HepG2 (cell line): Measurements from ENCODE around the gene SNX19. TPM values are rescaled to one million over a fixed set of nuclear protein-coding genes. Genes with fewer than 3 reads are reported as not detected.
"Not testable (repeated sequence)": the region's sequence is repeated elsewhere in the genome, so short reads cannot be mapped to it uniquely, and the experiment has no call there.

Experiments
- ATAC-seq: fragments of 200-7000 bp; cut with Tn5 transposase; 3 replicates; pipeline ENCODE4 v1.9.1; 2020; ENCODE audit warnings: mild to moderate bottlenecking, moderate library complexity
- BruUV-seq: library from RNA; stranded (reverse); fragments of 400-500 nt; replicated peaks from 2 replicates; lab custom pipeline; 2021; lab: Mats Ljungman, UMichigan
- CTCF ChIA-PET: fragments of 300-600 bp; formaldehyde crosslinking; extraction: SDS; loops from one replicate; lab custom pipeline; 2021; ENCODE audit warnings: low total read pairs, inconsistent platforms, low intra/inter-chr PET ratio; lab: Yijun Ruan, JAX
- POLR2A ChIA-PET: fragments of 350-600 bp; sonication (Branson Sonifier 250); formaldehyde crosslinking; loops from one replicate; lab custom pipeline; 2020; ENCODE audit warnings: antibody characterized with exemption, inconsistent platforms; lab: Yijun Ruan, JAX
- DNase-seq: peaks from one replicate; pipeline ENCODE4 v3.0.0-alpha.2; 2015; ENCODE audit warnings: low spot score
- FAIRE-seq: peaks from 3 replicates; lab custom pipeline; 2011; peaks lifted over from hg19 to GRCh38; lab: Jason Lieb, UNC
- H2AFZ ChIP-seq: one replicate; pipeline ENCODE4 v1.6.1; 2011; ENCODE audit warnings: low read length, inconsistent platforms
- H3K27ac ChIP-seq: fragments of 300-600 bp; 3 replicates; pipeline ENCODE4 v1.8.0; 2011; ENCODE audit warnings: mixed run types, mild to moderate bottlenecking, mixed read lengths, low read length, inconsistent platforms; ENCODE audit not compliant: insufficient read depth; ENCODE audit errors: extremely low read length
- H3K27me3 ChIP-seq, 2 experiments: fragments of 200-600 bp in 1 of 2; 2 replicates in 1 of 2; 3 replicates in 1 of 2; pipeline versions ENCODE4 v1.6.0 to v1.8.0; 2011; ENCODE audit warnings: low read length in 2 of 2, mild to moderate bottlenecking in 2 of 2, moderate library complexity in 2 of 2, inconsistent platforms in 1 of 2; ENCODE audit not compliant: insufficient read depth in 2 of 2, control insufficient read depth in 1 of 2
- H3K36me3 ChIP-seq, 2 experiments: fragments of 200-600 bp in 1 of 2; replicated peaks in 1 of 2; 2 replicates in 1 of 2; 3 replicates in 1 of 2; pipeline versions ENCODE4 v1.5.1 to v1.8.0; 2011; ENCODE audit warnings: low read length in 2 of 2, inconsistent platforms in 1 of 2; ENCODE audit not compliant: insufficient read depth in 2 of 2, control insufficient read depth in 1 of 2
- H3K4me1 ChIP-seq: 2 replicates; pipeline ENCODE4 v1.5.1; 2012; ENCODE audit warnings: low read length, inconsistent platforms; ENCODE audit not compliant: insufficient read depth
- H3K4me2 ChIP-seq: 2 replicates; pipeline ENCODE4 v1.6.0; 2011; ENCODE audit warnings: low read depth, low read length, inconsistent platforms
- H3K4me3 ChIP-seq, 3 experiments: fragments of 200-600 bp in 1 of 3; sonication (generic), shearing (Covaris generic) in 1 of 3; replicated peaks in 1 of 3; 2 replicates each; pipeline ENCODE4 v1.5.1; 2011 to 2016; ENCODE audit warnings: low read length in 3 of 3, inconsistent platforms in 2 of 3, low read depth in 2 of 3, mild to moderate bottlenecking in 2 of 3, control low read depth in 1 of 3, mixed read lengths in 1 of 3; ENCODE audit not compliant: insufficient read depth in 1 of 3
- H3K79me2 ChIP-seq: one replicate; pipeline ENCODE4 v1.6.1; 2011; ENCODE audit warnings: low read length, inconsistent platforms; ENCODE audit not compliant: insufficient read depth
- H3K9ac ChIP-seq: 2 replicates; pipeline ENCODE4 v1.6.0; 2011; ENCODE audit warnings: mild to moderate bottlenecking, low read depth, low read length, inconsistent platforms; ENCODE audit not compliant: insufficient read depth
- H3K9me3 ChIP-seq: 2 replicates; pipeline ENCODE4 v1.5.1; 2012; ENCODE audit warnings: mild to moderate bottlenecking, low read length
- H4K20me1 ChIP-seq: 2 replicates; pipeline ENCODE4 v1.6.0; 2011; ENCODE audit warnings: inconsistent platforms, mild to moderate bottlenecking, low read length, moderate library complexity; ENCODE audit not compliant: insufficient read depth
- WGBS: methylation state at CpG from one replicate; pipeline ENCODE4 v1.1.6; 2017; ENCODE audit warnings: low lambda C conversion rate; 5-methylcytosine and 5-hydroxymethylcytosine counted together
- in situ Hi-C: cut with HindIII; loops from 2 replicates; pipeline ENCODE4 v1.10.0; 2017; ENCODE audit warnings: low pct_unique_long_range_greater_than_20kb; ENCODE audit not compliant: extremely low pct_ligation_motif_present
- intact Hi-C: fragments of 100-400 bp; cut with micrococcal nuclease; formaldehyde crosslinking; loops from one replicate; pipeline ENCODE4 v1.10.0; 2022; ENCODE audit not compliant: unreplicated experiment
- polyA plus RNA-seq, 8 experiments: library from polyadenylated mRNA; depleted of rRNA in 3 of 8; stranded (reverse) in 7 of 8; unstranded in 1 of 8; fragments of >200 nt; fragmentation: Illumina TruSeq in 4 of 8; extraction: Trizol in 4 of 8; gene quantifications; 2 replicates each; pipeline versions ENCODE4 v1.2.1 to v1.2.3, GENCODE V29; 2011 to 2016; ENCODE audit warnings: low read depth in 4 of 8, missing spikeins in 1 of 8, mixed read lengths in 1 of 8; ENCODE audit not compliant: insufficient read depth in 1 of 8
- total RNA-seq, 5 experiments: library from RNA; depleted of rRNA; stranded (reverse); fragments of >200 nt; fragmentation: Illumina TruSeq; extraction: Trizol; gene quantifications; 2 replicates each; pipeline ENCODE4 v1.2.3, GENCODE V29; 2016; ENCODE audit warnings: low read depth in 1 of 5
- TF ChIP-seq, protein P1 (sequence below): fragments of 450-650 bp; IDR thresholded peaks from 2 replicates; pipeline ENCODE4 v1.6.1; 2016
- TF ChIP-seq, protein P2 (sequence below): sonication (generic); formaldehyde crosslinking; IDR thresholded peaks from 2 replicates; pipeline ENCODE4 v1.9.0; 2021; ENCODE audit warnings: missing genetic modification reagents, borderline replicate concordance

SNX19 gene
- total and polyA plus RNA-seq, 2 of the 13 experiments (the other 11 are each of a cell fraction or from before 2014, with no cell fraction given): 0.13 to 0.27 TPM

GRCh38 chr11:130858215-130858614, 58.1 kb downstream of the SNX19 start:
- CTCF ChIA-PET: interaction anchor here (6.8 kb wide), 1 partner anchor 425 kb away, joined by 255 read pairs; no protein-coding TSS in a partner anchor
- Histone ChIP-seq H3K36me3 (no peaks in the 10 kb centered on the region), H3K4me1 (no peaks in the 10 kb centered on the region), H3K9me3 (no peaks in the 10 kb centered on the region), H3K27ac (no peak overlapping the region), H3K4me2 (no peak overlapping the region), H3K79me2 (no peaks in the 10 kb centered on the region), H4K20me1 (no peaks in the 10 kb centered on the region), H3K9ac (no peak overlapping the region), H3K4me3 (no peak overlapping the region), H2AFZ (no peak overlapping the region), H3K27me3 (peaks cover 0 to 8% of the 10 kb centered on the region in 2 experiments; a peak in 3 of 5 replicates)
- no TSS peak for BruUV-seq
- ATAC-seq: no peak
- FAIRE-seq: no peak
- intact Hi-C loops (no loop called here), in situ Hi-C loops (no loop called here)
- no peak for DNase-seq
- TF ChIP-seq, protein P1, sequence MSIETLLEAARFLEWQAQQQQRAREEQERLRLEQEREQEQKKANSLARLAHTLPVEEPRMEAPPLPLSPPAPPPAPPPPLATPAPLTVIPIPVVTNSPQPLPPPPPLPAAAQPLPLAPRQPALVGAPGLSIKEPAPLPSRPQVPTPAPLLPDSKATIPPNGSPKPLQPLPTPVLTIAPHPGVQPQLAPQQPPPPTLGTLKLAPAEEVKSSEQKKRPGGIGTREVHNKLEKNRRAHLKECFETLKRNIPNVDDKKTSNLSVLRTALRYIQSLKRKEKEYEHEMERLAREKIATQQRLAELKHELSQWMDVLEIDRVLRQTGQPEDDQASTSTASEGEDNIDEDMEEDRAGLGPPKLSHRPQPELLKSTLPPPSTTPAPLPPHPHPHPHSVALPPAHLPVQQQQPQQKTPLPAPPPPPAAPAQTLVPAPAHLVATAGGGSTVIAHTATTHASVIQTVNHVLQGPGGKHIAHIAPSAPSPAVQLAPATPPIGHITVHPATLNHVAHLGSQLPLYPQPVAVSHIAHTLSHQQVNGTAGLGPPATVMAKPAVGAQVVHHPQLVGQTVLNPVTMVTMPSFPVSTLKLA: no peak
- TF ChIP-seq, protein P2, sequence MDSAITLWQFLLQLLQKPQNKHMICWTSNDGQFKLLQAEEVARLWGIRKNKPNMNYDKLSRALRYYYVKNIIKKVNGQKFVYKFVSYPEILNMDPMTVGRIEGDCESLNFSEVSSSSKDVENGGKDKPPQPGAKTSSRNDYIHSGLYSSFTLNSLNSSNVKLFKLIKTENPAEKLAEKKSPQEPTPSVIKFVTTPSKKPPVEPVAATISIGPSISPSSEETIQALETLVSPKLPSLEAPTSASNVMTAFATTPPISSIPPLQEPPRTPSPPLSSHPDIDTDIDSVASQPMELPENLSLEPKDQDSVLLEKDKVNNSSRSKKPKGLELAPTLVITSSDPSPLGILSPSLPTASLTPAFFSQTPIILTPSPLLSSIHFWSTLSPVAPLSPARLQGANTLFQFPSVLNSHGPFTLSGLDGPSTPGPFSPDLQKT (CRISPR knock-in tag): no peak
- WGBS: 22% methylated on average over 2 of the region's 2 CpGs
- POLR2A ChIA-PET: no interaction called here

GRCh38 chr11:130855707-130856106, 60.6 kb downstream of the SNX19 start:
- POLR2A ChIA-PET, H3K9ac ChIP-seq, intact Hi-C loops, H3K4me2 ChIP-seq, H2AFZ ChIP-seq, BruUV-seq, H3K27me3 ChIP-seq, ATAC-seq, CTCF ChIA-PET, in situ Hi-C loops, H3K4me3 ChIP-seq, H3K79me2 ChIP-seq, H3K27ac ChIP-seq, FAIRE-seq, H3K36me3 ChIP-seq, H3K4me1 ChIP-seq, DNase-seq, H3K9me3 ChIP-seq, H4K20me1 ChIP-seq: not testable (repeated sequence)
- 23% methylated on average over 2 of the region's 2 CpGs for WGBS
